H1 (cell line): ENCODE data around the gene ARL17A.
"Not testable (repeated sequence)": the region's sequence is repeated elsewhere in the genome, so short reads cannot be mapped to it uniquely, and the experiment has no call there.

Source experiments
- CTCF ChIP-seq, 3 experiments: IDR thresholded peaks; 1 replicate in 2 of 3; 2 replicates in 1 of 3; pipeline versions ENCODE4 v1.5.1 to v1.6.1; 2011; ENCODE audit warnings: low read length in 3 of 3, mild to moderate bottlenecking in 3 of 3, inconsistent platforms in 2 of 3, low read depth in 1 of 3, moderate library complexity in 1 of 3; ENCODE audit not compliant: insufficient read depth in 1 of 3; ENCODE audit errors: control extremely low read depth in 1 of 3
- EZH2 ChIP-seq: fragments of 200-600 bp; sonication (generic); IDR thresholded peaks from 2 replicates; pipeline ENCODE4 v1.7.1; 2012; ENCODE audit warnings: low read depth, mild to moderate bottlenecking, moderate library complexity, low read length, inconsistent platforms; ENCODE audit not compliant: severe bottlenecking
- POLR2A ChIP-seq, 2 experiments: IDR thresholded peaks; 1 replicate in 1 of 2; 2 replicates in 1 of 2; pipeline ENCODE4 v1.6.1; 2011; ENCODE audit warnings: low read depth in 2 of 2, low read length in 2 of 2, mild to moderate bottlenecking in 2 of 2; ENCODE audit errors: control extremely low read depth in 1 of 2
- POLR2AphosphoS5 ChIP-seq: IDR thresholded peaks from 2 replicates; pipeline ENCODE4 v1.6.1; 2011; ENCODE audit warnings: low read depth, low read length
- SIN3A ChIP-seq, 2 experiments: IDR thresholded peaks in 1 of 2; conservative IDR thresholded peaks in 1 of 2; 2 replicates each; pipeline ENCODE4 v1.6.1; 2011 to 2012; ENCODE audit warnings: low read length in 2 of 2, improper control_type of control experiment in 1 of 2, low read depth in 1 of 2, mild to moderate bottlenecking in 1 of 2
- ZNF274 ChIP-seq: IDR thresholded peaks from 2 replicates; pipeline ENCODE4 v1.7.0; 2012; ENCODE audit warnings: low read length, borderline replicate concordance; ENCODE audit errors: extremely low read depth

GRCh38 chr17:46600767-46601166 is 21.3 kb upstream of the ARL17A start:
- not testable (repeated sequence) for TF ChIP-seq CTCF (IDR thresholded peaks at IDR 0.05; ENCODE audit: control extremely low read depth in 1 of 3, insufficient read depth in 1 of 3, low read depth in 1 of 3, low read length in 3 of 3); POLR2A (IDR thresholded peaks at IDR 0.05; ENCODE audit: control extremely low read depth in 1 of 2, low read depth in 2 of 2, low read length in 2 of 2); SIN3A (conservative IDR thresholded peaks at IDR 0.05 in 1 of 2, IDR thresholded peaks at IDR 0.05 in 1 of 2; ENCODE audit: low read depth in 1 of 2, low read length in 2 of 2); POLR2AphosphoS5; ZNF274; EZH2
